Right lobe of liver (tissue), 4 donors: Measurements from ENCODE around the gene CTAGE1.

Source experiments
- POLR2A ChIP-seq: fragments of 450-650 bp; IDR thresholded peaks from one replicate; pipeline ENCODE4 v1.6.1; 2017; ENCODE audit warnings: antibody characterized with exemption, mild to moderate bottlenecking
- TF ChIP-seq, protein P1 (sequence below), 4 donors: fragments of 200-600 bp in 3 of 4; fragments of 450-650 bp in 1 of 4; IDR thresholded peaks; one replicate each; pipeline versions ENCODE4 v1.5.1 to v1.8.0; 2016 to 2022; ENCODE audit warnings: antibody characterized with exemption in 4 of 4, mild to moderate bottlenecking in 2 of 4
- donor health status: DM: no; HTN: no; CAD: no.
- donor health status: DM: no; HTN: no; CAD: no.
- donor health status: DM: no; HTN: yes; CAD: no.

DNA sequence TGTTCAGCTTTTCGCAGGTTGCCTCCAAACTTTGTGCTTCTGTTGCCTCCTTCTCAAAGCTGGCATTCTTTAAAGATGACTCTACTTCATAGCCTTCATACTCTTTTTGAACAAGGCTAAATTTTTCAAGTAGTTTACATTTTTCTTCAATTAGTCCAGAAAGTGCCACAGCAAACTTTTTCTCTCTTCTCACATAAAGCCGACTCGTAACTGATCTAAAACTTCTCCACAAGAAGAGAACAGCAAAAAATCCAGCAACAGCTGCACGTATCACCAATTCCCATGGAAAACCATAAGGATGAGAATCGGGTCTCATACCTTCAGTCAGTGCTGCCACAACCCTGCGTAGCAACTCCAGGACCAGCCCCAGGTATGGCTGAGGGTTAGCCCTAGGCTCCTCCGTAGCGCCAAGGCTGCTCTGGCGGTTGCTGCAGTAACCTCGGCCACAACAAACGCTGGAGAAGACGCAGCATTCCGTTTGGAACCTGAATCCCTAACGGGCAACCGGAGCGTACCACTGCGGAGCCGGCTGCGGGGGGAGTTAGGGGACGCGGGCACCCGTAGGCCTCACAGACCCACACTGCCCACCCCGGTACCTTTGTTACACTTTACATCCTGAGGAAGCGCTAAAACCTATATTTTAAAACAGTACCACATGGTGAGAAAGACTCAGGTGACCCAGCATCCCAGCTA, at the start of gene CTAGE1:
- TF ChIP-seq, protein P1, sequence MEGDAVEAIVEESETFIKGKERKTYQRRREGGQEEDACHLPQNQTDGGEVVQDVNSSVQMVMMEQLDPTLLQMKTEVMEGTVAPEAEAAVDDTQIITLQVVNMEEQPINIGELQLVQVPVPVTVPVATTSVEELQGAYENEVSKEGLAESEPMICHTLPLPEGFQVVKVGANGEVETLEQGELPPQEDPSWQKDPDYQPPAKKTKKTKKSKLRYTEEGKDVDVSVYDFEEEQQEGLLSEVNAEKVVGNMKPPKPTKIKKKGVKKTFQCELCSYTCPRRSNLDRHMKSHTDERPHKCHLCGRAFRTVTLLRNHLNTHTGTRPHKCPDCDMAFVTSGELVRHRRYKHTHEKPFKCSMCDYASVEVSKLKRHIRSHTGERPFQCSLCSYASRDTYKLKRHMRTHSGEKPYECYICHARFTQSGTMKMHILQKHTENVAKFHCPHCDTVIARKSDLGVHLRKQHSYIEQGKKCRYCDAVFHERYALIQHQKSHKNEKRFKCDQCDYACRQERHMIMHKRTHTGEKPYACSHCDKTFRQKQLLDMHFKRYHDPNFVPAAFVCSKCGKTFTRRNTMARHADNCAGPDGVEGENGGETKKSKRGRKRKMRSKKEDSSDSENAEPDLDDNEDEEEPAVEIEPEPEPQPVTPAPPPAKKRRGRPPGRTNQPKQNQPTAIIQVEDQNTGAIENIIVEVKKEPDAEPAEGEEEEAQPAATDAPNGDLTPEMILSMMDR (IDR thresholded peaks at IDR 0.05), result no peak
- no peak for TF ChIP-seq POLR2A
